GM23248 (cell line): ENCODE results near the gene CFAP43. TPM values are rescaled to one million over a fixed set of nuclear protein-coding genes. Genes with fewer than 3 reads are reported as not detected.

Experiments used
- DNase-seq: peaks from one replicate; pipeline ENCODE4 v3.0.0-alpha.2; 2015
- H2AFZ ChIP-seq: fragments of 200-600 bp; sonication (generic); 2 replicates; pipeline ENCODE4 v1.6.1; 2016; ENCODE audit warnings: antibody characterized with exemption
- H3F3A ChIP-seq: fragments of 200-600 bp; sonication (generic); 2 replicates; pipeline ENCODE4 v1.6.1; 2016; ENCODE audit warnings: mild to moderate bottlenecking, antibody characterized with exemption, mixed run types; ENCODE audit not compliant: insufficient read depth
- H3K27ac ChIP-seq: fragments of 200-600 bp; sonication (generic); 2 replicates; pipeline ENCODE4 v1.5.1; 2016; ENCODE audit warnings: mild to moderate bottlenecking
- H3K27me3 ChIP-seq: fragments of 200-600 bp; sonication (generic); replicated peaks from 2 replicates; pipeline ENCODE4 v1.6.1; 2016; ENCODE audit warnings: mild to moderate bottlenecking; ENCODE audit not compliant: insufficient read depth
- H3K36me3 ChIP-seq: fragments of 200-600 bp; sonication (generic); 2 replicates; pipeline ENCODE4 v1.6.1; 2016; ENCODE audit warnings: low read depth, mild to moderate bottlenecking
- H3K4me1 ChIP-seq: fragments of 200-600 bp; sonication (generic); 2 replicates; pipeline ENCODE4 v1.6.1; 2016; ENCODE audit warnings: mild to moderate bottlenecking; ENCODE audit not compliant: insufficient read depth
- H3K4me2 ChIP-seq: fragments of 200-600 bp; sonication (generic); one replicate; pipeline ENCODE4 v1.6.1; 2016; ENCODE audit warnings: mild to moderate bottlenecking; ENCODE audit not compliant: unreplicated experiment
- H3K4me3 ChIP-seq: fragments of 200-600 bp; sonication (generic); 2 replicates; pipeline ENCODE4 v1.5.1; 2016; ENCODE audit warnings: mild to moderate bottlenecking
- H3K79me2 ChIP-seq: fragments of 200-600 bp; sonication (generic); 2 replicates; pipeline ENCODE4 v1.6.1; 2016; ENCODE audit warnings: mild to moderate bottlenecking; ENCODE audit not compliant: insufficient read depth
- H3K9ac ChIP-seq: fragments of 200-600 bp; sonication (generic); 2 replicates; pipeline ENCODE4 v1.6.1; 2016; ENCODE audit warnings: mild to moderate bottlenecking
- H3K9me2 ChIP-seq: fragments of 200-600 bp; sonication (generic); 2 replicates; pipeline ENCODE4 v1.6.1; 2016; ENCODE audit warnings: mixed run types, mild to moderate bottlenecking, moderate library complexity; ENCODE audit not compliant: insufficient read depth
- H3K9me3 ChIP-seq: fragments of 200-600 bp; sonication (generic); one replicate; pipeline ENCODE4 v1.6.1; 2017; ENCODE audit warnings: low read depth
- H4K20me1 ChIP-seq: fragments of 200-600 bp; sonication (generic); 2 replicates; pipeline ENCODE4 v1.6.0; 2016; ENCODE audit not compliant: insufficient read depth
- EZH2 ChIP-seq: fragments of 200-600 bp; sonication (generic); IDR thresholded peaks from 2 replicates; pipeline ENCODE4 v1.6.1; 2018; ENCODE audit warnings: antibody characterized with exemption, mild to moderate bottlenecking; ENCODE audit not compliant: insufficient read depth, poor library complexity, severe bottlenecking
- EZH2phosphoT487 ChIP-seq: fragments of 200-600 bp; sonication (generic); IDR thresholded peaks from 2 replicates; pipeline ENCODE4 v1.6.1; 2018; ENCODE audit warnings: antibody characterized with exemption, moderate library complexity, mild to moderate bottlenecking, low read depth; ENCODE audit not compliant: insufficient read depth
- WGBS, 2 experiments: methylation state at CpG; one replicate each; pipeline ENCODE4 v1.1.6; 2015 to 2017; ENCODE audit warnings: low lambda C conversion rate in 2 of 2, low coverage in 1 of 2; ENCODE audit errors: missing lambda C conversion rate in 2 of 2; 5-methylcytosine and 5-hydroxymethylcytosine counted together
- in situ Hi-C: fragments of 300-500 bp; cut with MboI; formaldehyde crosslinking; loops from 2 replicates; pipeline ENCODE4 v1.15.0; 2020
- polyA plus RNA-seq: library from polyadenylated mRNA; unstranded; fragments of >200 nt; fragmentation: Nextera tagmentation; extraction: Ambion mirVana; gene quantifications from 2 replicates; pipeline ENCODE4 v1.2.1, GENCODE V29; 2016
- total RNA-seq: library from RNA; depleted of rRNA; stranded (reverse); fragments of >200 nt; shearing (Covaris generic); gene quantifications from 2 replicates; pipeline ENCODE4 v1.2.3, GENCODE V29; 2014

CFAP43 gene
- total and polyA plus RNA-seq, 2 experiments from 2014 or later: 0.14 TPM; not detected in 1

GRCh38 chr10:104277785-104278184 is 45.6 kb upstream of the CFAP43 start:
- WGBS, 2 experiments: 97 to 98% methylated on average over 2 of the region's 2 CpGs

GRCh38 chr10:104276192-104276591 is 44.0 kb upstream of the CFAP43 start:
- Histone ChIP-seq H3K9me2 (no peaks in the 10 kb centered on the region), H4K20me1 (no peaks in the 10 kb centered on the region), H3K36me3 (no peaks in the 10 kb centered on the region), H3K9ac (no peak overlapping the region), H3K4me2 (no peak overlapping the region), H3K4me3 (no peak overlapping the region), H3K27me3 (no peaks in the 10 kb centered on the region), H3K9me3 (no peaks in the 10 kb centered on the region), H2AFZ (no peak overlapping the region), H3K27ac (no peak overlapping the region), H3F3A (peaks cover 27% of the 10 kb centered on the region), H3K4me1 (peaks cover 22% of the 10 kb centered on the region), H3K79me2 (no peaks in the 10 kb centered on the region)
- no peak for DNase-seq
- in situ Hi-C loops: no loop called here
- TF ChIP-seq EZH2 (no peak), EZH2phosphoT487 (no peak)
- WGBS, 2 experiments: 44 to 46% methylated on average over 1 of the region's 1 CpG

More at GRCh38 chr10:104277785-104278184, 45.6 kb upstream of the CFAP43 start:
- H3K4me3 ChIP-seq: no peak overlapping the region
- H3K27ac ChIP-seq: no peak overlapping the region
- H2AFZ ChIP-seq: no peak overlapping the region
- no peaks in the 10 kb centered on the region for H3K9me2 ChIP-seq
- in situ Hi-C loops: no loop called here
- H4K20me1 ChIP-seq: no peaks in the 10 kb centered on the region
- peaks cover 13% of the 10 kb centered on the region for H3F3A ChIP-seq
- H3K9me3 ChIP-seq: no peaks in the 10 kb centered on the region
- peaks cover 20% of the 10 kb centered on the region for H3K4me1 ChIP-seq
- TF ChIP-seq EZH2 (no peak), EZH2phosphoT487 (no peak)
- no peaks in the 10 kb centered on the region for H3K36me3 ChIP-seq
- no peaks in the 10 kb centered on the region for H3K27me3 ChIP-seq
- no peaks in the 10 kb centered on the region for H3K79me2 ChIP-seq
- H3K9ac ChIP-seq: no peak overlapping the region
- no peak overlapping the region for H3K4me2 ChIP-seq
- no peak for DNase-seq

- H3K9me3 ChIP-seq: no peaks in the 10 kb centered on the region
- peaks cover 22% of the 10 kb centered on the region for H3K4me1 ChIP-seq
- in situ Hi-C loops: no loop called here
- peak overlapping the region; percentile 87 for H3K27ac ChIP-seq
- 25 to 29% methylated on average over 37 to 38 of the region's 42 CpGs for WGBS, 2 experiments
- H3F3A ChIP-seq: peaks cover 38% of the 10 kb centered on the region
- no peaks in the 10 kb centered on the region for H3K36me3 ChIP-seq
- H3K4me3 ChIP-seq: peak overlapping the region; percentile 68
- H4K20me1 ChIP-seq: no peaks in the 10 kb centered on the region
- no peak for TF ChIP-seq EZH2
- no peak for TF ChIP-seq EZH2phosphoT487
- peak overlapping the region; percentile 86 for H3K4me2 ChIP-seq
- peak overlapping the region; percentile 85 for H2AFZ ChIP-seq
- peak overlapping the region; percentile 82 for H3K9ac ChIP-seq
- H3K9me2 ChIP-seq: no peaks in the 10 kb centered on the region
- peak; percentile 70 for DNase-seq
- H3K27me3 ChIP-seq: no peaks in the 10 kb centered on the region
- H3K79me2 ChIP-seq: no peaks in the 10 kb centered on the region
Observed at GRCh38 chr10:104274762-104275721, 42.9 kb upstream of the CFAP43 start.

GRCh38 chr10:104273899-104274575 is 41.9 kb upstream of the CFAP43 start:
- Histone ChIP-seq H4K20me1 (no peaks in the 10 kb centered on the region), H3K4me2 (peak overlapping the region; percentile 86), H3K9me3 (no peaks in the 10 kb centered on the region), H3K4me3 (peak overlapping the region; percentile 68), H3K27ac (peak overlapping the region; percentile 87), H3K79me2 (no peaks in the 10 kb centered on the region), H3F3A (peaks cover 46% of the 10 kb centered on the region), H3K27me3 (no peaks in the 10 kb centered on the region), H2AFZ (peak overlapping the region; percentile 85), H3K9ac (peak overlapping the region; percentile 82), H3K36me3 (0 out of 2 replicates have a peak, but pooled peaks cover 8% of the 10 kb centered on the region), H3K4me1 (peaks cover 22% of the 10 kb centered on the region), H3K9me2 (no peaks in the 10 kb centered on the region)
- WGBS, 2 experiments: 71 to 74% methylated on average over 4 of the region's 4 CpGs
- in situ Hi-C loops: no loop called here
- TF ChIP-seq EZH2: no peak
- TF ChIP-seq EZH2phosphoT487: no peak
- DNase-seq: peak; percentile 84
